Hepatocyte (in vitro differentiated cells): ENCODE measurements around the gene PPP2R2C.

Source experiments
- EZH2 ChIP-seq: fragments of 200-600 bp; sonication (generic); IDR thresholded peaks from 2 replicates; pipeline ENCODE4 v1.6.1; 2016; ENCODE audit warnings: antibody characterized with exemption, mild to moderate bottlenecking, borderline replicate concordance
- EZH2phosphoT487 ChIP-seq: fragments of 200-600 bp; sonication (generic); IDR thresholded peaks from one replicate; pipeline ENCODE4 v1.6.1; 2018; ENCODE audit warnings: antibody characterized with exemption, mild to moderate bottlenecking, low read depth, moderate library complexity; ENCODE audit not compliant: unreplicated experiment, severe bottlenecking
- TF ChIP-seq, protein P1 (sequence below): fragments of 200-600 bp; sonication (generic); IDR thresholded peaks from 2 replicates; pipeline ENCODE4 v1.5.1; 2016; ENCODE audit warnings: antibody characterized with exemption, mild to moderate bottlenecking; ENCODE audit not compliant: poor library complexity

DNA sequence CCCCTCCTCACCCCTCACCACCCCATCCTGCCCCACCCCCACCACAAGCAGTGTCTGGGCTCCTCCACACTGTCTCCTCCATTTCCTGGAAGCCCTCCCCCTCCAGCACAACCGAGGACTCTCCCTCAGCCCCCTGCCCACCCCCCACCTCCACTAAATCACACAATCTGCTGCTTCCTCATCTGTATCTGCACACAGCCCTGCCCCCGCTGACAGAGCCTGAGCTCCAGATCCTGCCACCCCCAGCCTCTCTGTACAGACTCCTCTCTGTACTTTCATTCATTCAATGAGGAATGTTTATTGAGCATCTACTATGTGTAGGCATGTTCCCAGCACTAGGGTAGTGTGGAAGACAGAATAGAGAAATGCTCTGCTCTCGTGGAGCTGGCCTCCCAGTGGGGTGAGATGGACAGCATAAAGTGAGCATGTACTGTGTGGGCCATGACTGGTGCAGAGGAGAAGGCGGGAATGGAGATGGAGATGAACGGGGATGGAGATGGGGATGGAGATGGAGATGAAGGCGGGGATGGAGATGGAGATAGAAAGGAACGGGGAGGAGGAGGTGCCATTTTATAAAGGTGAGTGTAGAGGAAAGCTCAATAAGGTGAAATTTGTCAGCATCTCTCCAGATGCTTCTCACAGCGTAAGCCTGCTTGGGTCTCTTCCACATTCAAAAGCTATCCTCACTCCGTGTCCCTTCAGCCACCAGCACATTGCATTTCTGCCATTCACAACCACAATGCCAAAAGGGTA lies 2.5 kb upstream of the PPP2R2C start:
- TF ChIP-seq, protein P1, sequence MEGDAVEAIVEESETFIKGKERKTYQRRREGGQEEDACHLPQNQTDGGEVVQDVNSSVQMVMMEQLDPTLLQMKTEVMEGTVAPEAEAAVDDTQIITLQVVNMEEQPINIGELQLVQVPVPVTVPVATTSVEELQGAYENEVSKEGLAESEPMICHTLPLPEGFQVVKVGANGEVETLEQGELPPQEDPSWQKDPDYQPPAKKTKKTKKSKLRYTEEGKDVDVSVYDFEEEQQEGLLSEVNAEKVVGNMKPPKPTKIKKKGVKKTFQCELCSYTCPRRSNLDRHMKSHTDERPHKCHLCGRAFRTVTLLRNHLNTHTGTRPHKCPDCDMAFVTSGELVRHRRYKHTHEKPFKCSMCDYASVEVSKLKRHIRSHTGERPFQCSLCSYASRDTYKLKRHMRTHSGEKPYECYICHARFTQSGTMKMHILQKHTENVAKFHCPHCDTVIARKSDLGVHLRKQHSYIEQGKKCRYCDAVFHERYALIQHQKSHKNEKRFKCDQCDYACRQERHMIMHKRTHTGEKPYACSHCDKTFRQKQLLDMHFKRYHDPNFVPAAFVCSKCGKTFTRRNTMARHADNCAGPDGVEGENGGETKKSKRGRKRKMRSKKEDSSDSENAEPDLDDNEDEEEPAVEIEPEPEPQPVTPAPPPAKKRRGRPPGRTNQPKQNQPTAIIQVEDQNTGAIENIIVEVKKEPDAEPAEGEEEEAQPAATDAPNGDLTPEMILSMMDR, result no peak
- TF ChIP-seq EZH2 (no peak), EZH2phosphoT487 (no peak)
